Stimulated activated CD4-positive, alpha-beta T cell treated with anti-CD3 and anti-CD28 coated beads, Interleukin-1b, Interleukin-23, amount 100 ng/mL, for 1 hour (primary cell): Measurements from ENCODE around the gene TBC1D5.
"Not testable (repeated sequence)": the region's sequence is repeated elsewhere in the genome, so short reads cannot be mapped to it uniquely, and the experiment has no call there.

Source experiments
- DNase-seq, 2 donors: peaks; one replicate each; pipeline ENCODE4 v3.0.0-alpha.2; 2020; ENCODE audit warnings: low read depth in 2 of 2

Gene TBC1D5

DNA sequence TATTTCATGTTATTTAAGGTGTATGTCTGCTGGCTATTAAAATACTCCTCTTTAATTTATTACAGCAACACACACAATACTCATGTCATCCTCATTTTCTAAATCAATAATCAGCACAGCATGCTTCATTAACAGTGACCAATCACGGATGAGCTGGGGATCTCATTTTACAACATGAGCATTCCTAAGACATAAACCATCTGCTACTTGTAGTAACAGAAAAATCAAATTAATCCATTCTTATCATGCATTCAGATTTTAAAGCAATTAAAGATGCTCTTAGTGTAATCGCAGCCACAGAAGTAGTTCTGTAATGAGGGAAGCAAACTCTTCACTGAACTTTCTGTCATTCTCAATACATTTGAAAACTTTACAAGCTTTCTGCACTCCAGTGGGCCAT lies 191.1 kb downstream of the TBC1D5 start:
- DNase-seq: no peak

DNA sequence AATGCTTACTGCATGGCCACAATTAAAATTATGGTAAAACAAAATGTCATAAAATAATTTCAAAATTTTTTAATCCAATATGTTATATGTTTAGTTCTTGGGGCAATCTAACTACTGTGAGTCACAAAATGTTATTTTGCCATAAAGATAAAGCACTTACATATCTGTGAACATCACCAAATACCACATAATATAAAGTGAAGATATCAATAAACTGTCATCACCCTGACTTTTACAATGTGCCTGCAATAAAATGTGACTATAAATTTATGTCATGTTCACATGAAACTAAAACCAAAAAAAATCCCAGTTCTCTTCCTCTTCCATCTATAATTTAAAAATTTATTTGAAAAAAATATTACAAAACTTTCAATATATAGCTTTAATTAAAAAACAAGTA lies 191.8 kb downstream of the TBC1D5 start:
- no peak for DNase-seq

DNA sequence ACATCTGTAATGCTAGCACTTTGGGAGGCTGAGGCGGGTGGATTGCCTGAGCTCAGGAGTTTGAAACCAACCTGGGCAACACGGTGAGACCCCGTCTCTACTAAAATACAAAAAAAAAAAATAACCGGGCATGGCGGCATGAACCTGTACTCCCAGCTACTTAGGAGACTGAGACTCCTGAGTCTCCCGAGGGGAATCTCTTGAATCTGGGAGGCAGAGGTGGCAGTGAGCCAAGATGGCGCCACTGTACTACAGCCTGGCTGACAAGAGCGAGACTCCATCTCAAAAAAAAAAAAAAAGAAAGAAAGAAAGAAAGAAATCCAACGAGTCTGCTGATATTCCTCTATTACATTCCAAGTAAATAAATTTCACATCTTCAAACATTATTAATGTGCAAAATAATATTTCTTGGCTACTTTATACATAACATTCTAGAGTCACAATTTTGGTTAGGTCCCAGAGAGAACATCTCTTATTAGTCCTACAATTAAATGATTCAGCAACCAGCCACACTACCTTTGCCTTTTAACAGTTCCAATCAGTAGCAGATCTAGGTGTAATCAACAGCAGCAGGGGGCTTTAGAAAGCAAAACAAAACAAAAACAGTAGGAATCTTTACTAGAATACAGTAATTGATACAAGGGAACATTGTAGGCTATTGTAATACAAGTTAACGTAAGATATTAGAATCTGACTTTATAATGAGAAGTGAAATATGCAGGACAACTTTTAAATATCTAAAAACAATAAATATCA lies 195.8 kb downstream of the TBC1D5 start:
- no peak for DNase-seq

DNA sequence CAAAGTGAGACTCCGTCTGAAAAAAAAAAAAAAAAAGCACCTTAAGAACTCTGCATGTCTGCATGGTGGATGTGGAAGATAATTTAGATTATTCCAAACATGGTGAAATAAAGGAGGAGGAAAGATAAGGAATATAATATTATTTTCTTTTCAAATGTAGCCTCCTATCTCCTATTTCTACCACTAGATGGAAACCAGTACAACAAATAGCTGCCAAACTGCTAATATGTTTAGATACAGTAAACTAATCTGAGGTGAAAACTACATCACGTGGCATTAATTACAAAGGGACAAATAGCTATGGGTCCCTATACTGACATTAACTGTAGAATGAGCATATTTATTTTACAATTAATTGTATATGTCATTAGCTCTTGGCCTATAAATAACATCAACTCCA lies 197.8 kb downstream of the TBC1D5 start:
- DNase-seq: no peak

DNA sequence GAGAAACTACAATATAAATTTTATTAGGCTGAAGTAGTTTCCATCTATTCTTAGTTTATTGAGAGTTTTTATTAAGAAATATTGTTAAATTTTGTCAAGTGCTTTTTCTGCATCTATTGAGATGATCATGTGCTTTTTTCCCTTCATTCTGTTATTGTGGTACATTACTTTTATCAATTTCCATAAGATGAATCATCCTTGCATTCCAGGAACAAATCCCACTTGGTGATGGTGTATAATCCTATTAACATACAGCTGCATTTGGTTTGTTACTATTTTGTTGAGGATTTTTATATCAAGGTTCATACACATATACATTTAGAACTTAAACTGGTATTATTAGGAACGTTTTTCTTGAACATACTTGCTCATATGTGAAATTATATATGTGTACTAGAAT lies 199.8 kb downstream of the TBC1D5 start:
- no peak for DNase-seq

DNA sequence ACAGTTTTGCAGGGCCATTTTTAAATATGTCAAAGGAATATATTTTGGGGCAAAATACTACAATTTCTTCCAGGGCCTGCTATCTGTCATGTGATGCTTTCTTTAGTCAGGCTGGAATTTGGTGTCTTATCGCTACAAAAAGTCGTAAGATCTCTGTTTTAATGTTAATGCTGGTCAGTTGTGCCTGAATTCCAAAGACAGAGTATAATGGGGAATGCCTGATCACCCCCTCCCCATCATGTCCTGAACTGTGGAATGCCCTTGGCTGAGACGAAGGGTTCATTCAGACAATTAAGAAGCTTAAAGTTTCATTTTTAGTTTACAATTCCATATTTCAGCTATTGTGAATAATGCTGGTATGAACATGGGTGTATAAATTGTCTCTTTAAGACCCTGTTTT lies 203.0 kb downstream of the TBC1D5 start:
- no peak for DNase-seq

DNA sequence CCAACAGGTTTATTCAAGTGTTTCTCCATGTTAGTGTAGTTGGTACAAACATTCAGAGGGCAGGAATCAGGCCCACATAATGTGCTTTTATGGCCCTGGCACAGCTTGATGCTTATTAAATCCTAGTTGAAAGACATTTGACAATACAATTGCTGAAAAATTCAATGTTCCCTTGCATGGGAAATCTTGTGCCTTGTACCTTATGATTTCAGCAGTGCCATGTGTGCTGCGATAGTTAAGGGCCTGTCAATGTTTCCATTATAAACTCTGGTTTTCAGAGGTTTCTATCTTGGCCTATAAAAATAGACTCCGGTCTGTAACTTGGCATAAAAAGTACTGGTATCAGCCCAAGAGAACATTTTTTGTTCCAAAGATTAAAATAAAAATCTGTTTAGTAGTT lies 207.2 kb downstream of the TBC1D5 start:
- DNase-seq: no peak

DNA sequence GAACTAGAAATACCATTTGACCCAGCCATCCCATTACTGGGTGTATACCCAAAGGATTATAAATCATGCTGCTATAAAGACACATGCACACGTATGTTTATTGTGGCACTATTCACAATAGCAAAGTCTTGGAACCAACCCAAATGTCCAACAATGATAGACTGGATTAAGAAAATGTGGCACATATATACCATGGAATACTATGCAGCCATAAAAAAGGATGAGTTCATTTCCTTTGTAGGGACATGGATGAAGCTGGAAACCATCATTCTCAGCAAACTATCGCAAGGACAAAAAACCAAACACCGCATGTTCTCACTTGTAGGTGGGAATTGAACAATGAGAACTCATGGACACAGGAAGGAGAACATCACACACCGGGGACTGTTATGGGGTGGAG lies 210.0 kb downstream of the TBC1D5 start:
- DNase-seq: not testable (repeated sequence)

DNA sequence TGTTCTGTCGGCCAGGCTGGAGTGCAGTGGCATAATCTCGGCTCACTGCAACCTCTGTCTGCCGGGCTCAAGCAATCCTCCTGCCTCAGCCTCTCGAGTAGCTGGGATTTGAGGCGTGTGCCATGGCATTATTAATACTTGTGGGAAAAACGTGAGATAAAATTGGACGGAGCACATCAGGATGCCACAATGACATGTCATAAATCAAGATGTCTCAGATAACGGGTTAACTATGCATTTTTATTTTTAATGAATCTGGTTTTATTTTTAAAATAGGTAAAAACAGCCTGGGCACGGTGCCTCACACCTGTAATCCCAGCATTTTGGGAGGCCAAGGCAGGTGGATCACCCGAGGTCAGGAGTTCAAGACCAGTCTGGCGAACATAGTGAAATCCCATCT lies 212.8 kb downstream of the TBC1D5 start:
- DNase-seq: no peak

DNA sequence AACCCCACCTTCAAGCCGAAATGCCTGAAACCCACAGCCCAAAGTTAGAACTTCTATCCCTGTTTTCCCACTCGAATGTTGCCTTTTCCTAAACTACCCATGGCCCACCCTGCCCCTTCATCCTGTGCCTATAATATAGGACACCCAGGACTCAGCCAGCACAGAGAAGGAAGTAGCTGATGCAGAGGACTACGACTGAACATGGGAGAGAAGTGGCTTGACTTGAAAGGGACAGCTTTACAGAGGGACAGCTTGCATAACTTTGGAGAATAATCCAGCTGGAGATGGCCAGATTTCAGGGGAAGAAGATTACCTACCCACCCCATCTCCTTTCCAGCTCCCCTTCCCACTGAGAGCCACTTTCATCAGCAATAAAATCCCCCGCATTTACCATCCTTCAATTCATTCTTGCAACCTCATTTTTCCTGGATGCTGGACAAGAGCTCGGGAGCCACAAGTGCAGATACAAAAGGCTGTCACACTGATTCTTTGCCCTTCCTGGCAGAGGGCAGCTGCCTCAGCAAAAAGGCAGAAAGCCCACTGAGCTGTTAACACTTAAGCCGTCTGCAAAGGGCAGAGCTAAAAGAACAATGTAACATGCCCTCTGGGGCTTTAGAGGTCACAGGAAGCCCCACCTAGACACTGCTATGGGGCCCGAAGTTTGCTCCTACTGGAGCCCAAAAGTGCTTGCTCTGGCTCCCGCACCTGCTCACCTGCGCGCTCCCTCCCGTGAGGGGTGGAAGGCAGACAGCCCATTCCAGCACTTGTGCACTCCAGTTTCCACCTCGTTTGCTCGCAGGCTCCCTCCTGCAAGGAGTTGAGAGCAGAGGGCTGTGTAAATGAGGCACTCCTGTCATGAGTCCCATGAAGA lies 224.0 kb downstream of the TBC1D5 start:
- DNase-seq: no peak

DNA sequence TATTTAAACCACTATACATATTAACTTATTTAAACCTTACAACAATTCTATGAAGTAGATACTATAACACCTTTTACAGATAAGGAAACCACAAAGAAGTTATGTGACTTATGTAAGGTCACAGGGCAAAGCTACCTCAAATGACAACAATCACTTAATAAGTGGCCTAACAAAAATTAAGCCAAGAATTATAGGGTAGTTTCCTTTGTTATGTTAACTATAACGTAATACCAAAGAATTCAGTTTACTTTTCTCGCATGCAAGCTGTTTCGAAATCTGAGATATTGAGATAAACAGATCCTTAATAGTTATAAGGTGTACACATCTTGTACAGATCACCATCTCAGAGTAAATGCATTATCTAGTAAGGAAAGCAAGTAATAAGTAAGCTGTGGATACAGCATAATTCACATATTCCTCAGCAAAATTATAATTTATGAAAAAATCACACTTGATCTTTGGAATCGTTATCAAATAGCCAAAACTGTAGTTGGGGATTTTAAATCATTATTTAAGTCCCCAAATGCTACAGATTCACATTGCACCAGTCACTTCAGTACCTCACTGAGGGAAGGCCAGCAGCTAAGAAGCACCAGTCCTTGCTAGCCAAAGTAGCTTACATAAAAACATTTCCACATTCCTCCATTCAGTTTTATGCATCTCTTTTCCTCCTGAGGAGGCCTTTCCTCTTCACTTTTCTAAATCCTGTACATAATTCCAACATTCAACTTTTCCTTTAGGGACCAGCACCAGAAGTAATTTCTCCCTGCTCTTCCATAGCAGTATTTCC lies 226.8 kb downstream of the TBC1D5 start:
- no peak for DNase-seq

DNA sequence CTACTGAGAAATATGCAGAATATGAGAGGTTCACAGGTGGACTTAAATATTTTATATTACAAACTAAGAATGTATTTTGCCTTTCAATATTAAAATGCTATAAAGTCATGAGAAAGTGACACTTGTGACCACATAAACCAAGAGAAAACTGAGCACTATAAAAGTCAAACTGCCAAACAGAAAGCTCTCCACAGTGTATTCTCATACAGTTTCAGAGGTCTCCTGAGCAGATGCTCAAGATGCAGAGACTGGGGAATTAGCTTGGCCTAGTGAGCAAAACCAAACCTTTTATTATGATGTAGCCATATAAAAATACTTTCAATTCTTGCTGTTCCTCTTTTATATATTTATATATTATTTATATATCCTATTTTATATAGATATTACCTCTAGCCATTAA lies 227.8 kb downstream of the TBC1D5 start:
- no peak for DNase-seq

DNA sequence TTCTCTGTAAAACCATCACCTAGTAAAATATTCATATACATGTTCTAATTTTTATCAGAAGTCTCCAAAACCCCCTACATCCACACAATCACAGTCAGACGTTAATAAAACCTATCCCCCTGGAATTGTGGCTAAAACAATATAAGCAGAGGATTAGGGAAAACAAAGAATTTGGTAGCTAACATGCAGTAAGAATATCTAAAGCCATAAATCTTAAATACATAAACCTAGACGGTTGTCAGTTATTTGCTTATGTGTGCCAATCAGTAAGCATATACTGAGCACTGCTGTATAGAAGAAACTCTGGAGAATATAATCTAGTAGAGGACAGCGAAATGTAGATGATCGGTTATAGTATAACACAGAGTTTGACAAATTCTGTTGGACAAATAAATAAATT lies 232.2 kb downstream of the TBC1D5 start:
- no peak for DNase-seq

DNA sequence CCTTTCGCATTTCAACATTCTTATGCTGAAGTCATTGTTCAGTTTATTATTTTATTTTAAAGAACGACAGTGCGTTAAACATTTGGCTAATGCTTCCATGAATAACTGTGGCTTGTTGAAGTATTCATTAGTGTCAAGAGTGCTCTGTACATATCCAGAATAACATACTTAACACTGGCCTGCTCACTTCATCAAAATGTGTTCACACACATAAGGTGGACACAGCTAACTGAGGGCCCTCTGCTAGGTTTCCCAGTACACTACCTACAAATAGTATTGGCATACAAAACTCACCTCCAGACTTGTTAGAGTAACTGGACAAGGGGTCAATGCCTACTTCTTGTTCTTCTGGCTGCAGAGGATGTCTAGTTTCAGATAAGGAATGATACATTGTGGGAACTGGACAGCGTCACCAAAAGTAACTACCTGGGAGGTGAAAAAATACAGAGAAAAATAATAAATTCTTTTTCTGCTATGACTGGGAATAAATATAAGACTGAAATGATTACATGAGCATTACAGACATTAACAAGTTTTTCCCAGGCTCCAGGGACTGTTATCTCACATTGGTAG lies 234.2 kb downstream of the TBC1D5 start:
- no peak for DNase-seq

DNA sequence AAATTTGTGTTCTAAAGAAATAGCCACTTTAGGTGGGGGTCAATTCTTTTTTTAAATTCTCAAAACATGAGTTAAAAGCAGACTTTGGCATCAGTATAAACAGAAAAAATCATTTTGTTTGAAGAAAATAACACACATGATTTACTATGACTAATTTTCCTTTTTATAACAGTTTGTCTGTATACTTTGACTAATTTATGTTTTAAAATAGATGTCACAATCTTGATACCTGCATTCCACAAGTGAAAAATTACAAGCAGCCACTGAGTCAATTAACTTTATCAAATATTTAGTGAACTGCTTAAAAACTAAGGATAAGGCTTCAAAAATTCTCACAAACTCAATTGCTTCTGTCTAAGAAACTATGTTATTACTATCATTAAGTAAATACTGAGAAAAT lies 235.0 kb downstream of the TBC1D5 start:
- no peak for DNase-seq

DNA sequence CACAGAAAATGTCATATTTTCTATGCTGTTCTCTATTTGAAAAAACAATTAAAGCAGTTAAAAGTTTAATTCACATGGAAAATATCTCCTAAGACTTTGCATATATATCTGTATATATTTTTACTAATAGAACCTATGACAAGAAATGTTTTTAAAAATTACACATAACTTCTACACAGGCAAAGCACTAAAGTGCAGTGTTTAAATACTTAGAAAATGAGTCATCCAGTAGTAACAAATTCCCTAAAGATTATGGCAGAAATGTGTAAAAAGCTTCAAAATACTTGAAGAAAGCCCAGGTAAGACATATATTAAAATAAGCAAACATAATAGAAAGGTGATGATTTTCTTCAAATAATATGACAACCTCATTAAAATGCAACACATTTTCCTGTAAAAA lies 236.6 kb downstream of the TBC1D5 start:
- DNase-seq: no peak

DNA sequence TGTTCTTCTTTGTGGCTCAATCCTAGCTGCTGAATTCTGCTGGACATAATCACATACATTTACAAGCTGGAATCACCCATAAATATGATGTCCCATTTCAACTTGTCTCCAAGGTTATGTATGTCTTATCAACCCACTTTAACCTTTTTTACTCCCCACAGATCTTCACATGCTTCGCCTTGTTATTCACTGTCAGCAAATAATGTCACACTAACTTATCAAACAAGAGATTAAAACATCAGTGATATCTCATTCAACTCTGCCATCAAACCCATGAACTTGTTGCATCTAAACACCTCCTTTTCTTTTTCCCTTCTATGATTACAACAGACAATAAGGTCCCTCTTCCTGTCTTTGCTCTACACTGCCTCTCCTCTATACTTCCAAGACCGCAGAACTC lies 240.7 kb downstream of the TBC1D5 start:
- DNase-seq: no peak

DNA sequence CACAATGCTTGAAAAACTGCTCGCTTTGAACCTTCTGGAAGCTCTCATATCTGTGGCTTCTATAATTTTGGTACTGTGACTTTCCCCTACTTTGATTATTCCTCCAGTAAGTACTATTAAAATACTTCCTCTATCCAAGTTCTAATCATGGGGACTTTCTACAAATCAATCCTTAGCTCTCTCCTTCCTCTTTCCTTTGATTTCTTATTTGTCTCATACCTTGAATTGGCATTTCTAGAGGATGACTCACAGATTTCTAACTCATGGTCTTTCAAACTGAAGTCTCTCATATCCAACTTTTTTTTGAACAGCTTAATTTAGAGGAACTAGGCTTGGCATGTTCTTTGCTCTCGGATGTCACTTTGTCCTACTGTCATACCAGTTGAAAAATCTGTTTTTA lies 241.8 kb downstream of the TBC1D5 start:
- DNase-seq: no peak

DNA sequence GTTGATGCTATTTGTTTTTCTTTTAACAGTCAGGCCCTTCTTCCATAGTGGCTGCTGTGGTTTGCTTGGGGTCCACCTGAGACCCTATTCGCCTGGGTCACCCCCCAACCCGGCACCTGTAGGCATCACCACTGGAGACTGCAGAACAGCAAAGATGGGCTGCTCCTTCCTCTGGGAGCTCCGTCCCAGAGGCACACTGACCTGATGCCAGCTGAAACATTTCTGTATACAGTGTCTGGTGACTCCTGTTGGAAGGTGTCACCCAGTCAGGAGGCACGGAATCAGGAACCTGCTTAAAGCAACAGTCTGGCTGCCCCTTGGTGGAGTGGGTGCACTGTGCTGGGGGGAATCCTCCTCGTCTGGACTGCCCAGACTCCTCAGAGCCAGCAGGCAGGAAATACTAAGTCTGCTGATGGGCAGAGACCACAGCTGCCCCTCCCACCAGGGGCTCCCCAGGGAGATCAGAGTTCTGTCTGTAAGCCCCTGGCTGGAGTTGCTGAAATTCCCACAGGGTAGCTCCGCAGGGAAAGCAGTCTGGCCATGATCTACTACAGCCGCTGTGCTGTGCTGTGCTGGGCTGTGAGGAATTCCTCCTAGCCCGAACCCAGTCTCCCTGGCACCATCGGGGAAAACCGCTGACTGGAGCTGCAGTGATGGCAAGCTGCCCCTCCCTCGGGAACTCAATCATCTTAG lies 248.2 kb downstream of the TBC1D5 start:
- no peak for DNase-seq

DNA sequence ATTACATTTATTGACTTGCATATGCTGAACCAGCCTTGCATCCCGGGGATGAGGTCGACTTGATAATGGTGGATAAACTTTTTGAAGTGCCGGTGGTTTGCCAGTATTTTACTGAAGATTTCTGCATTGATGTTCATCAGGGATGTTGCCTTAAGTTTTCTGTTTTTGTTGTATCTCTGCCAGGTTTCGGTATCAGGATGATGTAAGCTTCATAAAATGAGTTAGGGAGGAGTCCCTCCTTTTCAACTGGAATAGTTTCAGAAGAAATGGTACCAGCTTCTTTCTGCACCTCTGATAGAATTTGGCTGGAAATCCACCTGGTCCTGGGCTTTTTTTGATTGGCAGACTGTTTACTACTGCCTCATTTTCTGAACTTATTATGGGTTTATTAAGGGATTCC lies 250.8 kb downstream of the TBC1D5 start:
- no peak for DNase-seq

DNA sequence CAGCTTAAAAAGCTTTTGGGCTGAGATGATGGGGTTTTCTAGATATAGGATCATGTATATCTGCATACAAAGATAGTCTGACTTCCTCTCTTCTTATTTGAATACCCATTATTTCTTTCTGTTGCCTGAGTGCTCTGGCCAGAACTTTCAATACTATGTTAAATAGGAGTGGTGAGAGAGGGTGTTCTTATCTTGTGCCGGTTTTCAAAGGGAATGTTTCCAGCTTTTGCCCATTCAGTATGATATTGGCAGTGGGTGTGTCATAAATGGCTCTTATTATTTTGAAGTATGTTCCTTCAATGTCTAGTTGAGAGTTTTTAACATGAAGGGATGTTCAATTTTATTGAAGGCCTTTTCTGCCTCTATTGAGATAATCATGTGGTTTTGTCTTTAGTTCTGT lies 251.2 kb downstream of the TBC1D5 start:
- DNase-seq: not testable (repeated sequence)

DNA sequence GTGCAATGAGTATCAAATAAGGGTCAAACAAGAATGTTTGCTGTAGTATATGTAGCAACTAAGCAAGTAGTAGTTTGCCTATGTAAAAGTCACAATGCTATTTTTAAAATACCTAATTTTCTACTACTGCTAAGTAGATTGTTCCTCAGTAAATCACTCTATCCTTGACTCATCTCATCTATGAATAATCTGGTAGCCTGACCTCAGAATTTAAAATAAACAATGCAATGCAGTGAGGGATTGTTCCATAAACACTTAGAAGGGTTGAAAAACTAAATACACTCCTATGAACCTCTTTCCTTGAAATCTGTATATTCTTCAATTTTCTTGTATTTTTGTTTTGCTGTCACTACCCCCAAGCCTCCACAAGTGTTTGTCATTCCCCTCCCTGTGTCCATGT lies 253.3 kb downstream of the TBC1D5 start:
- no peak for DNase-seq
